Astrocyte (in vitro differentiated cells and primary cell): Measurements from ENCODE around the gene ABCC2.

Experiments
- EZH2 ChIP-seq: IDR thresholded peaks from 2 replicates; pipeline ENCODE4 v1.6.1; 2012; ENCODE audit warnings: mild to moderate bottlenecking, low read length, inconsistent platforms; ENCODE audit not compliant: insufficient read depth
- TF ChIP-seq, protein P1 (sequence below): IDR thresholded peaks from 2 replicates; pipeline ENCODE4 v1.5.1; 2011; ENCODE audit warnings: low read depth, mild to moderate bottlenecking, inconsistent platforms, low read length, moderate library complexity; ENCODE audit not compliant: insufficient read depth

DNA sequence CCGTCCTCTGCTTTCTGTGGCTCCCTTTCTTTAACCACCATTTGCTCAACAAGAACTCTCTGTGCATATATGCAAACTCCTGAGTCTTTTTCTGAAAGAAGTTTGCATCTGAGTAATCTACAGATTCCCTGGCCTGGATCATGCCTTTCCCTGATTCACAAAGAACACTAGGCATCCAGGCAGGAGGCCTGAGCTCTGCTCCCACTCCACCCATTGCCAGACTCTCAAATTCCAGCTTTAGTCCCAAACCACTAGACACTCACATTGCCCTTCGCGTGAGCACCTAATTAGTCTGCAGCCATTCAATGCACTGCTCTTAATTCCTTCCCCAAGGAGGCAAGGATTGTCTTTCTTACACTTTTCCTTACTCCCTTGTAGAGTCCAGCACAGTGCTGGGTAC, 60.9 kb downstream of the ABCC2 start:
- TF ChIP-seq, protein P1, sequence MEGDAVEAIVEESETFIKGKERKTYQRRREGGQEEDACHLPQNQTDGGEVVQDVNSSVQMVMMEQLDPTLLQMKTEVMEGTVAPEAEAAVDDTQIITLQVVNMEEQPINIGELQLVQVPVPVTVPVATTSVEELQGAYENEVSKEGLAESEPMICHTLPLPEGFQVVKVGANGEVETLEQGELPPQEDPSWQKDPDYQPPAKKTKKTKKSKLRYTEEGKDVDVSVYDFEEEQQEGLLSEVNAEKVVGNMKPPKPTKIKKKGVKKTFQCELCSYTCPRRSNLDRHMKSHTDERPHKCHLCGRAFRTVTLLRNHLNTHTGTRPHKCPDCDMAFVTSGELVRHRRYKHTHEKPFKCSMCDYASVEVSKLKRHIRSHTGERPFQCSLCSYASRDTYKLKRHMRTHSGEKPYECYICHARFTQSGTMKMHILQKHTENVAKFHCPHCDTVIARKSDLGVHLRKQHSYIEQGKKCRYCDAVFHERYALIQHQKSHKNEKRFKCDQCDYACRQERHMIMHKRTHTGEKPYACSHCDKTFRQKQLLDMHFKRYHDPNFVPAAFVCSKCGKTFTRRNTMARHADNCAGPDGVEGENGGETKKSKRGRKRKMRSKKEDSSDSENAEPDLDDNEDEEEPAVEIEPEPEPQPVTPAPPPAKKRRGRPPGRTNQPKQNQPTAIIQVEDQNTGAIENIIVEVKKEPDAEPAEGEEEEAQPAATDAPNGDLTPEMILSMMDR: no peak
- TF ChIP-seq EZH2: no peak
